Mesodermal cell (in vitro differentiated cells): Measurements from ENCODE around the gene MACROH2A1.

ENCODE experiments used
- H3K27ac ChIP-seq: 2 replicates; pipeline ENCODE4 v1.7.0; 2013; ENCODE audit warnings: mild to moderate bottlenecking, low read depth, low read length, moderate library complexity; ENCODE audit not compliant: severe bottlenecking
- H3K36me3 ChIP-seq: 2 replicates; pipeline ENCODE4 v1.7.1; 2013; ENCODE audit warnings: mild to moderate bottlenecking, low read length, moderate library complexity; ENCODE audit not compliant: control insufficient read depth, insufficient read depth
- H3K4me1 ChIP-seq: one replicate; pipeline ENCODE4 v1.7.1; 2013; ENCODE audit warnings: mild to moderate bottlenecking, low read length; ENCODE audit not compliant: insufficient read depth, control insufficient read depth, poor library complexity, severe bottlenecking
- H3K4me3 ChIP-seq: 2 replicates; pipeline ENCODE4 v1.7.0; 2013; ENCODE audit warnings: low read length, control low read depth, mild to moderate bottlenecking; ENCODE audit not compliant: insufficient read depth, poor library complexity, severe bottlenecking; ENCODE audit errors: extremely low read depth
- H3K9me3 ChIP-seq: 2 replicates; pipeline ENCODE4 v1.7.1; 2013; ENCODE audit warnings: mild to moderate bottlenecking, low read length, moderate library complexity; ENCODE audit not compliant: control insufficient read depth
- WGBS, 2 experiments: methylation state at CpG; one replicate each; pipeline ENCODE4 v1.1.5; 2013; ENCODE audit warnings: missing lambda C conversion rate in 2 of 2; ENCODE audit not compliant: insufficient coverage in 2 of 2; 5-methylcytosine and 5-hydroxymethylcytosine counted together

MACROH2A1 gene

DNA sequence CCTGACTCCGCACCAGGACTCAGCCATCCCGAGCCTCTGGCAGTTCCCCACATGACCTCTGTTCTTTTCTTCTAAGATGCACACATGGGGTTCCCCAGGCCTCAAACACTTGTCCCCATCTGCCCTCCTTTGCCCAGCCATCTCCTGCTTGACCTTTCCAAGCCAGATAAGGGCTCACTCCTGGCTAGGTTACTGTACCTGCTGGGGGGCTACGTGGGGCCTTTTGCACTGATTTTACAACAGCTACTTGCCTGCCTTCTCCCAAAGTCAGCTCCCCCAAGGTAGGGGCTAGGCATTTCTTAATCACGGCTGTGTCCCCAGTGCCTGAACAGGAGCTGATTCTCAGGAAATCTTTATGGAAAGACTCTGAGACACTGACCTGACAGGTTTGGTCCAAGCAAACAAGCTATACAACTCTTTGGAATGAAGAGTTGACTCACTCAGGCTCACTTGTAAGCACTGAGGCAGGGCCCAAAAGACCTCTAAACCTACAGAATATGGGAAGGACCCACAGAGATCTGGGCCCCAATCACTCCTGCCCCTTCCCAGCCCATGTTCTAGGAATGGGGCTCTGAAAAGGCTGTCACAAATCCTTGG, 2.5 kb downstream of the MACROH2A1 start:
- 94 to 95% methylated on average over 4 of the region's 4 CpGs for WGBS, 2 experiments
- H3K4me1 ChIP-seq = peaks cover 33% of the 10 kb centered on the region
- H3K36me3 ChIP-seq = peaks cover 30% of the 10 kb centered on the region
- H3K4me3 ChIP-seq = no peak overlapping the region
- H3K9me3 ChIP-seq = no peaks in the 10 kb centered on the region
- no peak overlapping the region for H3K27ac ChIP-seq

DNA sequence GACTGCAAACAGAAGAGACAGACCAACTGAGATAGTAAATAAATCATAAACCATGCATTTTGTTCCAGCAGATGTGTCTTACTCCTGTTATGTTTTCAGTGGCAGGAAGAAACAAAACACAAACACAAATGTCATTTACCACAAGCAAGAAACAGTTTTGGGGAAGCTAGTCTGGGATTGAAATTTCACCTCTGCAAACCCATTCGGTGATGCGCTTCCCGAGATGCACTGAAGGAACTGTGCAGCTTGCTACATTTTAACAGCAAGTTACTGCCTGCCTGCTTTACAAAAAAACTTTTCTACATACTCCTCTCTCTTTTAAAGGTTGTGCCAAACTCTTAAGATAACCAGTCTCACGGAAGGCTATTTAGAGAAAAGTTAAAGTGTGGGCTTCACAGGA, 3.2 kb downstream of the MACROH2A1 start:
- H3K4me1 ChIP-seq = peaks cover 39% of the 10 kb centered on the region
- 85 to 94% methylated on average over 4 of the region's 4 CpGs for WGBS, 2 experiments
- H3K9me3 ChIP-seq = no peaks in the 10 kb centered on the region
- peaks cover 31% of the 10 kb centered on the region for H3K36me3 ChIP-seq
- H3K4me3 ChIP-seq = no peak overlapping the region
- H3K27ac ChIP-seq = no peak overlapping the region

DNA sequence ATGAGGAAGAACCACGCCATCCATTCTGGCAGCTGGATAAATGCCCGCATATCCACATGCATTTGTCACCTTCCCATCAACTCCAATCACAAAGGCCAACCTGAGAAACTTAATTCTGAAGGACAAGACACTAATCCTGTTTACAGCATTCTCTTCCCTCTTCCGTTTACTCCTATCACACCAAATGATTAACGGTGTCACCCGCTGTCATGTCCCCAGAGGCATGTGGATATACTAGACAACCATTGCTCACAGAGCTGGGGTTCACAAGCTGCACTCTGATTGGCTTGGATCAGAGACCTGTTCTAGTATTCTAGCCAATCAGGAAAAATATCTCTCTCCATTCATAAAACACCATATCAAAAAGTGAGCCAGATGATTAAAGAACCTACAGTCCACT, 3.6 kb downstream of the MACROH2A1 start:
- 91 to 93% methylated on average over 5 of the region's 5 CpGs for WGBS, 2 experiments
- no peak overlapping the region for H3K27ac ChIP-seq
- H3K9me3 ChIP-seq = no peaks in the 10 kb centered on the region
- H3K36me3 ChIP-seq = peaks cover 34% of the 10 kb centered on the region
- H3K4me3 ChIP-seq = no peak overlapping the region
- peaks cover 38% of the 10 kb centered on the region for H3K4me1 ChIP-seq

DNA sequence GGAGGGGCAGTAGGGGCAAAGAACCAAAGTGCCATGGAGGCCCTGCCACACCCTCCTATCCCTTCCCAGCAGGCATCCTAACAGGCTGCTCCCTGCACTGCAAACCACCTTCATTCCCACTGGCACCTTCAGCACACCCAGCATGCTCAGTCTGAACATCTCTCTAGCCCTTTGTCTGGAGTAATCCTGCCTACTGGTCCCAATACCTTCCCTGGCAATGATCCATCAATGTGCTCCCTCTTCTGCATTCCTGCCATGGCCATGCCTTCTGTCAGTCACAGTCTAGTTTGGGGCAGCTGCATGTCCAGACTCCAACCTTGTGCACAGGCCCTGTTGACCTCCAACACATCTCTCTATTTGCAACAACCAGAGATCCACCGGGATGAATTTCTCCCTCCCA, 4.9 kb downstream of the MACROH2A1 start:
- H3K27ac ChIP-seq = no peak overlapping the region
- peaks cover 30% of the 10 kb centered on the region for H3K4me1 ChIP-seq
- no peaks in the 10 kb centered on the region for H3K9me3 ChIP-seq
- no peak overlapping the region for H3K4me3 ChIP-seq
- WGBS, 2 experiments = 78 to 100% methylated on average over 1 of the region's 1 CpG
- peaks cover 47% of the 10 kb centered on the region for H3K36me3 ChIP-seq

DNA sequence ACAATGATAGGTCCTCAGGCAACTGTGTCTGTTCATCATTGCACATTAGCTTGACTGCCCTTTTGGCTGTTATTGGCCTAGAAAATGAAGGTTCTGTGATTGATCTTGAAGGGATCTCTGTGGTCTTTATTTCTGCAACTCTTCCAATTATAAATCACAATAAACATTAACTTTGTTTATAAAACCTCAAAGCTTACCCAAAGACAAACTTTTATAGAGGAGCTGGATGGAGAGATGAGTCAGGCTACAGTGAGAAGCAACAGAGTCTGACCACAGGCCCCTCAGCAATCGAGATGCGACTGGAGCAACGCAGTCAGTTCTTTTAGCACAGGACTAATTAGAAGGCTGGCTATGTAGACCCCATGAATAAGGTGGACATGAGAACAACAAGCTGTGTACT, 5.3 kb downstream of the MACROH2A1 start:
- Histone ChIP-seq H3K36me3 (peaks cover 52% of the 10 kb centered on the region), H3K27ac (no peak overlapping the region), H3K4me3 (no peak overlapping the region), H3K4me1 (peaks cover 30% of the 10 kb centered on the region), H3K9me3 (no peaks in the 10 kb centered on the region)
- 95 to 96% methylated on average over 3 of the region's 3 CpGs for WGBS, 2 experiments

DNA sequence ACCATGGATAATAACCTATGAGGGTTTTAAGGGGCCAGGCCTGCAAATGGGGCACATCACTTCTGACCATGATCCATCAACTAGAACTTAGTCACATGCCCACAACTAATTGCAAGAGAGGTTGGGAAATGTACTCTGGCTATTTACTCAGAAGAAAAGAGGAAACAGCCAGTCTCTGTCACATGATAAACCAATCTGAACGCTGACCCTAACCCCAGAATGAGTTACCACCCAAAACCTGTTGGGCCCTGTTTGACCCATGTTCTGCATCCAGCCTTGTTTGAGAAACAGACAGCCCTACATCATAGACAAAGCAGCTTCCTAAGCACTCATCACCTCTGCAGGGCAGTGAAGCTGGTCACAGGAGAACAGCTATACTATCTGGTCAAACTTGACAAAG, 5.8 kb downstream of the MACROH2A1 start:
- H3K4me1 ChIP-seq = peaks cover 30% of the 10 kb centered on the region

DNA sequence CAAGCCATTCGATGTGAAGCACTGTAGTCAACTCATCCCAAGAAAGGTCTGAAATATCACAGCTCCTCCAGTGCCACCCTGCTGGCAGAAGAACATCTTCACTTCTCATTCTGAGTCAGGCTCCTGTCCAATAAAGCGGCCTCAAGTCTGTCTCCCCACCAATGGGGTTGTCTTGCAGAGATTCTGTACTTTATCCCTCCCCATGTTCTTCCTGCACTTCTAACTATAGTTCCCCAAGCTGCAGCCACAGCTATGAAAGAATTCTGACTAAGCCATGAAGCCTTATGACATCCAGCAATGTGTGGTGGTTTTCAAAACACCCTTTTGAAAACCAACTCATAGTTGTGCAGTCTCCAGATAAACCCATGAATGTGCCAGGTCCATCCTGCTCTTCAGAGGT, 6.8 kb downstream of the MACROH2A1 start:
- Histone ChIP-seq H3K36me3 (peaks cover 65% of the 10 kb centered on the region), H3K4me1 (peaks cover 23% of the 10 kb centered on the region), H3K4me3 (no peak overlapping the region), H3K27ac (peak overlapping the region; percentile 76), H3K9me3 (no peaks in the 10 kb centered on the region)
- 92 to 96% methylated on average over 2 of the region's 2 CpGs for WGBS, 2 experiments

More for the DNA sequence above, 5.8 kb downstream of the MACROH2A1 start:
- whole genome bisulfite sequencing, 2 experiments = 100% methylated on average over 1 of the region's 1 CpG
- Histone ChIP-seq H3K36me3 (peaks cover 56% of the 10 kb centered on the region), H3K27ac (no peak overlapping the region), H3K9me3 (no peaks in the 10 kb centered on the region), H3K4me3 (no peak overlapping the region)

DNA sequence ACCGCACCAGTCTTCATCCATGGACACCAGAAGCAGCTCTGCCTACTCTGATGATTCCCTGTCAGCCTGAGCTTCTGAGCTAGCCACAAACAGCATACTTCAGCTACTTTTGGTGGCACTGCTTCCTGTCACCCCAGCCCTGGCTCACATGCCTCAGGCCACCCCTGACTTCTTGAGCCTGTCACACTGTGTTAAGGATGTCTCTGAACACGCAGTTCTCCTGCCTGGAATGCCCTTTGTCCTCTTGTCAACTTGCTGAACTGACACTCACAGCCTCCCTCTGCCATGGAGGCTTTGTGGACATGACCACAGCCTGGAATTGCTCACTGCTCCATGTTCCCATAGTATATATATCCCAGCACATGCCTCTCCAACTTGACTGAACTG, 7.2 kb downstream of the MACROH2A1 start:
- H3K4me1 ChIP-seq = peaks cover 22% of the 10 kb centered on the region
- peaks cover 69% of the 10 kb centered on the region for H3K36me3 ChIP-seq
- 79 to 92% methylated on average over 2 of the region's 2 CpGs for WGBS, 2 experiments
- no peaks in the 10 kb centered on the region for H3K9me3 ChIP-seq
- H3K27ac ChIP-seq = peak overlapping the region; percentile 76
- H3K4me3 ChIP-seq = no peak overlapping the region

DNA sequence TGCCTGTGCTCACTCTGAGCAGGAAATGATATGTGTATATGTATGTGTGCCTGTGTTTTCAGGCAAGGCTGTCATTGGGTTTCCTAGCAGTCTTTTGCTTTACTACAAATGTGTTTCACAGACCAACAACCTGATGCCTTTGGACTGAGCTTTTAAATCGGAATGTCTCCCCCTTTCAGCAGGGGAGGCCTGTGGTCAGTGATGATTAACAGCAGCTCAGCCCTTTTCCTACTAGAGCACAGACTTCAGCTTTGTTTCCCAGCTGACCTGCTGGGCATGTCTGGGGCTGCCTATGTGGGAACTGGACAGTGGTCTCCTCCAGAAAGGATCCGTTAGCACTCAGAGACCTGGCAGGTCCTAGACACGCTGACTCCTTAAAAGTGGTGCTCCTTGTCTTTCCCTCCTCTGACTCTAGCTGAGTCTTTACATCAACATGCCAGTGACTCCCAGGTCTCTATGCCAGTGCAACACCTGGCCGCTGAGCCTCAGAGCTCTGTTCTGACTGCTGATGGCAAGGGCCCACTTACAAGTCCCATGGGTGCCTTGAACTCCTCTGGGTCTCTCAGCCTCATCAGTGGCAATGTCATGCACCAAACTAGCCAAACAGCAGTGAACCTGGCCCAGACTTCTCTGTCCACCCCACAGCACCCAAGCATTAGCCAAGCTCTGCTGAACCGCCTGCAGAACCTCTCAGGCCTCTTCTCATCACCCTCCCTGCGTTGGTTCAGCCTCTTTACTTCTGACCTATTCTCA, 7.7 kb downstream of the MACROH2A1 start:
- 96 to 97% methylated on average over 6 of the region's 6 CpGs for WGBS, 2 experiments
- Histone ChIP-seq H3K4me1 (peaks cover 21% of the 10 kb centered on the region), H3K36me3 (peaks cover 74% of the 10 kb centered on the region), H3K27ac (peak overlapping the region; percentile 76), H3K4me3 (no peak overlapping the region), H3K9me3 (no peaks in the 10 kb centered on the region)

DNA sequence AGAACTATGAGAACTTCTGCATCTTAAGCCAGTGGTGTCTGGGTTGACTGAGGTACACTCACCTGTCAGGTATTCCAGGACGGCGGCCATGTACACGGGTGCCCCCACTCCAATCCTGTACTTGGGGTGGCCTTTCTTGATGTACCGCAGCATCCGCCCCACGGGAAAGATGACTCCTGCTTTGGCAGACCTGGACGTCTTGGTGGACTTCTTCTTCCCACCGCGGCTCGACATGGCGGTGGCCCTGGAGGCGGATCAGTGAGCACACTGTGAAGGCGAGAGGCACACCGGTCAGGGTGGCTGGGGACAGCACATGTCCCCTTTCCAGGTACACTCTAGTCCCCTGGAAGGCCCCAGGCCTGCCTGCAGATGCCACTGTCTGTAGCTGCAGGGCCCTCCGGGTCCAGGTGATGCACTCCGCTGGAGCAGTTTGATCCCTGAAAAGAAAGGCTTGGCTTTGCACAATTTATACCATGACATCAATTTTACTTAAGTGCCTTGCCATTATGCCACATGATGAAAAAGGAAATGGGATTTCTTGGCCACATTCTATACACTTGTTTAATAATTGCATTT, 10.1 kb downstream of the MACROH2A1 start:
- Histone ChIP-seq H3K36me3 (peaks cover 88% of the 10 kb centered on the region), H3K4me3 (no peak overlapping the region), H3K4me1 (peaks cover 21% of the 10 kb centered on the region), H3K9me3 (no peaks in the 10 kb centered on the region), H3K27ac (no peak overlapping the region)
- 96 to 99% methylated on average over 14 to 16 of the region's 16 CpGs for WGBS, 2 experiments

DNA sequence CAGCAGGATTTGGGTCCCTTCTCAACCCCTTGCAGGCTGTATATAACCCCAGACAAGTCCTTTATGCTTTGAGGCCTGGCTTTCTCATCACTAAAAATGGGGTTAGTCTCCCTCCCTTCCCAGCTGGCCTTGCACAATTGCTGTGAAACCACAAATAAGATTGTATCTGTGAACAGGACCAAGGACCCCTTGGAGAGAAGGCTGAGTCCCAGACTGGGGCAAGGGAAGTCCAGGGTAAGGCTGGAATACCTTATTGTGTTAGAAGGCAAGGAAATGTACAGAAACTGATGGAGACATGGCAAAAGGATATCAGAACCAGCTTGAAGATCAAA, 11.4 kb downstream of the MACROH2A1 start:
- Histone ChIP-seq H3K4me3 (no peak overlapping the region), H3K4me1 (peaks cover 21% of the 10 kb centered on the region), H3K9me3 (no peaks in the 10 kb centered on the region), H3K36me3 (peaks cover 89% of the 10 kb centered on the region), H3K27ac (no peak overlapping the region)
